ENCODE data around the gene SFXN4.
"Not testable (repeated sequence)": the region's sequence is repeated elsewhere in the genome, so short reads cannot be mapped to it uniquely, and the experiment has no call there.

Gene SFXN4

GRCh38 chr10:119189811-119190282 is 24.3 kb upstream of the SFXN4 start:
- no peak for DNase-seq

- DNase-seq, result no peak
These were observed 18.3 kb upstream of the SFXN4 start for GRCh38 chr10:119183664-119184412.

- DNase-seq, result not testable (repeated sequence)
These were observed 15.4 kb upstream of the SFXN4 start for GRCh38 chr10:119180850-119181400.

GRCh38 chr10:119178372-119179119 is 13.0 kb upstream of the SFXN4 start, which contains the start of gene PRDX3:
Gene PRDX3 (minus strand): TSS chr10:119178812. CDS start chr10:119178790, 22 bp downstream.
- DNase-seq, result peak; percentile 54

GRCh38 chr10:119177708-119178371 is 12.3 kb upstream of the SFXN4 start:
- DNase-seq, result no peak

- no peak for DNase-seq
These were observed 10.7 kb upstream of the SFXN4 start for GRCh38 chr10:119176166-119176565.

GRCh38 chr10:119174109-119174508 is 8.6 kb upstream of the SFXN4 start:
- DNase-seq, result no peak

- DNase-seq, result no peak
These were observed 1.5 kb upstream of the SFXN4 start for GRCh38 chr10:119167041-119167440.

GRCh38 chr10:119166564-119166963 is 1.1 kb upstream of the SFXN4 start:
- no peak for DNase-seq

GRCh38 chr10:119166118-119166500 is 595 bp upstream of the SFXN4 start:
- no peak for DNase-seq

- no peak for DNase-seq
These were observed 2.9 kb downstream of the SFXN4 start for GRCh38 chr10:119162452-119163092.

- no peak for DNase-seq
These were observed 3.6 kb downstream of the SFXN4 start for GRCh38 chr10:119161680-119162451.

- no peak for DNase-seq
These were observed 6.2 kb downstream of the SFXN4 start for GRCh38 chr10:119159332-119159731.

- DNase-seq, result no peak
These were observed 11.9 kb downstream of the SFXN4 start for GRCh38 chr10:119153661-119154060.

- no peak for DNase-seq
These were observed 12.5 kb downstream of the SFXN4 start for GRCh38 chr10:119153041-119153440.

- DNase-seq, result not testable (repeated sequence)
These were observed 13.9 kb downstream of the SFXN4 start for GRCh38 chr10:119151601-119152000.

- DNase-seq, result no peak
These were observed 15.8 kb downstream of the SFXN4 start for GRCh38 chr10:119149729-119150128.

- no peak for DNase-seq
These were observed 16.4 kb downstream of the SFXN4 start for GRCh38 chr10:119149157-119149556.

GRCh38 chr10:119143657-119144056 is 21.9 kb downstream of the SFXN4 start:
- DNase-seq, result no peak

- DNase-seq, result no peak
These were observed 24.8 kb downstream of the SFXN4 start for GRCh38 chr10:119140603-119141245.

- DNase-seq, result no peak
These were observed 25.9 kb downstream of the SFXN4 start for GRCh38 chr10:119139464-119140067.
